ENCODE measurements around the gene IRX1. TPM values are rescaled to one million over a fixed set of nuclear protein-coding genes. Genes with fewer than 3 reads are reported as not detected.

The IRX1 gene
- total RNA-seq, 1 donor from 2014 or later = 6.5 TPM

DNA sequence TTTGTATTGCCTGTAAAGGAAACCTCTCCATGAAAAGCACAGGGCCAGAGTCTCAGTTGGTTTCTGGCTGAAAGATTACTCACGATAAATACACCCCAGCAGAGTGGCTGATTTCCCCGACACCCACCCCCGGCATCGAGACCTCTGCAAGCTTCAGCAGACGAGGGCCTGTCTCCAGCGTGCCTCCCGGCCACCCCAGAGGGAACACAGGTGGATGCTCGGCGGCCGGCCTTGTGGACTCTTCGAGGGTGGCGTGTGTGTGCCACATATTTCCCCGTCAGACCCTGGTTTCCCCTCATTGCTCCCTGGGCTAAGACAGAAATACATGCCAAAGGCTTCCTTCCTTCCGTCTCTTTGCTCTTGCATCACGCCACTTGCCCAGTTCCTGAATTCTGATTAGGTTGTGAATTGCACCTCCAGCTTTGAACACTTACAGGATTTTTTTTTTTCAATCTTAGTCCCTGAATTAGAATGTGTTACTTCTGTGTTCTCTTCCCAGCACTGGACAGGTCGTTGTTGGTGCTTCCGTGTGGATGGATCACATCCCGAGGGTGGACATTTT is 13.6 kb downstream of the IRX1 start:
- DNase-seq (ENCODE audit: low read depth) = no peak
- no peaks in the 10 kb centered on the region for H3K36me3 ChIP-seq (ENCODE audit: control insufficient read depth, insufficient read depth, low read length)
- peaks cover 22% of the 10 kb centered on the region for H3K27me3 ChIP-seq (ENCODE audit: control insufficient read depth, insufficient read depth, low read length)
- no peak overlapping the region for H3K4me3 ChIP-seq (ENCODE audit: low read depth, low read length)
- TF ChIP-seq, protein P1, sequence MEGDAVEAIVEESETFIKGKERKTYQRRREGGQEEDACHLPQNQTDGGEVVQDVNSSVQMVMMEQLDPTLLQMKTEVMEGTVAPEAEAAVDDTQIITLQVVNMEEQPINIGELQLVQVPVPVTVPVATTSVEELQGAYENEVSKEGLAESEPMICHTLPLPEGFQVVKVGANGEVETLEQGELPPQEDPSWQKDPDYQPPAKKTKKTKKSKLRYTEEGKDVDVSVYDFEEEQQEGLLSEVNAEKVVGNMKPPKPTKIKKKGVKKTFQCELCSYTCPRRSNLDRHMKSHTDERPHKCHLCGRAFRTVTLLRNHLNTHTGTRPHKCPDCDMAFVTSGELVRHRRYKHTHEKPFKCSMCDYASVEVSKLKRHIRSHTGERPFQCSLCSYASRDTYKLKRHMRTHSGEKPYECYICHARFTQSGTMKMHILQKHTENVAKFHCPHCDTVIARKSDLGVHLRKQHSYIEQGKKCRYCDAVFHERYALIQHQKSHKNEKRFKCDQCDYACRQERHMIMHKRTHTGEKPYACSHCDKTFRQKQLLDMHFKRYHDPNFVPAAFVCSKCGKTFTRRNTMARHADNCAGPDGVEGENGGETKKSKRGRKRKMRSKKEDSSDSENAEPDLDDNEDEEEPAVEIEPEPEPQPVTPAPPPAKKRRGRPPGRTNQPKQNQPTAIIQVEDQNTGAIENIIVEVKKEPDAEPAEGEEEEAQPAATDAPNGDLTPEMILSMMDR (IDR thresholded peaks at IDR 0.05; ENCODE audit: insufficient read depth, low read length, poor library complexity, severe bottlenecking) = no peak

GRCh38 chr5:3612591-3613042 is 17.0 kb downstream of the IRX1 start:
- no peaks in the 10 kb centered on the region for H3K36me3 ChIP-seq (ENCODE audit: control insufficient read depth, insufficient read depth, low read length)
- DNase-seq (ENCODE audit: low read depth) = no peak
- TF ChIP-seq, protein P1 (IDR thresholded peaks at IDR 0.05; ENCODE audit: insufficient read depth, low read length, poor library complexity, severe bottlenecking) = no peak
- H3K27me3 ChIP-seq (ENCODE audit: control insufficient read depth, insufficient read depth, low read length) = no peaks in the 10 kb centered on the region
- H3K4me3 ChIP-seq (ENCODE audit: low read depth, low read length) = no peak overlapping the region

DNA sequence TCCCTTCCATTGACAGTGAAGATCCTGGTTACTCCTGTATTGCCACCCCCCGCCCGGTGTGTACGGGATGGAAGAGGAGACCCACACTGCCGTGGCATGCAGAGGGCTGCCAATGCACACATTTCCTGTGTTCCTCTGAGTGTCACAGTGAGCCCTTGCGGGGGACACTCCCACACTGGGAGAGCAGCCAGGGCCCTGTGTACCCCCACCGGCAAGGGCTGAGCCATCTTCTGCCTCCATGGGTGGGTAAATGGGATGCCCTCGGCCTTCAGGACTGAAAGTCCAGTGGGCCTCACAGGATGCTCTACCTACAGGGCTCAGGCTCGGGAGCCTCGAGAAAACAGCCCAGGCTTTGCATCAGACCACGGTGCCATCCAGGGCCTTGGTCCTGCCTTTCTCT is 18.1 kb downstream of the IRX1 start:
- Histone ChIP-seq H3K4me3 (ENCODE audit: low read depth, low read length) (no peak overlapping the region), H3K27me3 (ENCODE audit: control insufficient read depth, insufficient read depth, low read length) (no peaks in the 10 kb centered on the region), H3K36me3 (ENCODE audit: control insufficient read depth, insufficient read depth, low read length) (no peaks in the 10 kb centered on the region)
- TF ChIP-seq, protein P1 (IDR thresholded peaks at IDR 0.05; ENCODE audit: insufficient read depth, low read length, poor library complexity, severe bottlenecking) = no peak
- no peak for DNase-seq (ENCODE audit: low read depth)

DNA sequence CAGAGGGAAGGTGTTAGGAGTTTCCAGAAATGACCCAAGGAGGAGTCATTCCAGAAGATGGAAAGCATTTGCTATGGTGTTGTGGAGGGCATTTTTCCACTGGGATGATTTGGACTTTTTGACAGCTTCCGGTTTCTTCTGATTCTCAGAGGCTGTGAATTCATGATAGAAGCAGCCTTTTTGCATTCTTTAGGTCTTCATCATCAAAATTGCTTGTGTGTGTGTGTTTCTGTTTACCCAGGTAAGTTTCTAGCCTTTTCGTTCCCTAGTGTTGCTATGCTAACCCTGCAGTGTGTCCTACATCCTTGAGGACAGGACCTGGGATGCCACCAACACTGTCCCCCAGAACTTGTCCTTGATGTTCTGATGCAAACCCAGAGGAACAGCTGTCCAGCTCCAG is 19.6 kb downstream of the IRX1 start:
- TF ChIP-seq, protein P1 (IDR thresholded peaks at IDR 0.05; ENCODE audit: insufficient read depth, low read length, poor library complexity, severe bottlenecking) = no peak
- no peaks in the 10 kb centered on the region for H3K36me3 ChIP-seq (ENCODE audit: control insufficient read depth, insufficient read depth, low read length)
- no peak for DNase-seq (ENCODE audit: low read depth)
- H3K4me3 ChIP-seq (ENCODE audit: low read depth, low read length) = no peak overlapping the region
- H3K27me3 ChIP-seq (ENCODE audit: control insufficient read depth, insufficient read depth, low read length) = no peaks in the 10 kb centered on the region

DNA sequence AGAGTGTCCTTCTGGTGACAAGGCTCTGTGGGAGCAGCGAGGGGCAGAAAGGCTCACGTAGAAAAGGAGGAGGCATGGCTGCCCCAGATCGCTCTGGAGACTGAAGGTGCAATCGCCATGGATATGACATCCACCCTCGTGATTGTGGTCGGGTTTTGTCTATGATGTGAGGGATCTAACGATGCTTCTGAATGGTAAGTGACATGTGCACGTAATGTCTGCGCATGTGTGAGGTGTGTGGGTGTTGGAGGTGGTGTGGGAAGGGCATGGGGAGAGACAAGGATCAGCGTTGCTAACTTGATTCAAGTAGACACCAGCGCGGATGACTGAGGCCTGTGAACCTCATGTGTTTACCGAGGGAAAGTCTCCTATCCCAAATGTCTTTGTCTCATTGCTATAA is 20.2 kb downstream of the IRX1 start:
- no peak for DNase-seq (ENCODE audit: low read depth)

More for the DNA sequence above, 20.2 kb downstream of the IRX1 start:
- H3K36me3 ChIP-seq (ENCODE audit: control insufficient read depth, insufficient read depth, low read length) = no peaks in the 10 kb centered on the region
- H3K27me3 ChIP-seq (ENCODE audit: control insufficient read depth, insufficient read depth, low read length) = no peaks in the 10 kb centered on the region
- no peak overlapping the region for H3K4me3 ChIP-seq (ENCODE audit: low read depth, low read length)
- TF ChIP-seq, protein P1 (IDR thresholded peaks at IDR 0.05; ENCODE audit: insufficient read depth, low read length, poor library complexity, severe bottlenecking) = no peak
